ENCODE measurements around the gene ZNF691.

The ZNF691 gene

GRCh38 chr1:42847721-42848460, 1.5 kb downstream of the ZNF691 start:
- Histone ChIP-seq H2BK15ac (ENCODE audit: low read length) (no peak overlapping the region), H3K27ac (replicated peaks; ENCODE audit: low read length) (no peak overlapping the region), H3K4me2 (ENCODE audit: insufficient read depth, low read length, poor library complexity, severe bottlenecking) (peak overlapping the region; percentile 70), H2BK5ac (ENCODE audit: low read length) (no peak overlapping the region), H3K18ac (ENCODE audit: low read length) (no peak overlapping the region), H2AFZ (ENCODE audit: low read length) (no peak overlapping the region), H3K23ac (ENCODE audit: low read depth, low read length, poor library complexity) (no peak overlapping the region), H3K27me3 (ENCODE audit: control insufficient read depth in 3 of 3, insufficient read depth in 3 of 3, low read depth in 1 of 3, low read length in 3 of 3) (no peaks in the 10 kb centered on the region), H3K36me3 (replicated peaks in 1 of 2; ENCODE audit: control insufficient read depth in 2 of 2, insufficient read depth in 2 of 2, low read length in 2 of 2) (peaks cover 27 to 48% of the 10 kb centered on the region in 2 donors), H3K9ac (ENCODE audit: low read depth, low read length, poor library complexity) (no peak overlapping the region), H3K14ac (ENCODE audit: low read length) (no peak overlapping the region), H3K4me1 (ENCODE audit: control insufficient read depth in 2 of 2, insufficient read depth in 1 of 2, low read depth in 1 of 2, low read length in 2 of 2) (peaks cover 10% of the 10 kb centered on the region in 2 donors), H2BK12ac (ENCODE audit: low read length) (no peak overlapping the region), H2BK120ac (ENCODE audit: low read depth, low read length) (no peak overlapping the region), H2AK5ac (ENCODE audit: low read depth, low read length) (no peak overlapping the region), H4K8ac (ENCODE audit: low read depth, low read length) (no peak overlapping the region), H3K4me3 (ENCODE audit: low read length in 2 of 2) (peak overlapping the region in 1 of 2 donors; percentile 85), H3K79me1 (ENCODE audit: low read depth, low read length) (peaks cover 6% of the 10 kb centered on the region), H4K91ac (ENCODE audit: low read depth, low read length, poor library complexity) (no peak overlapping the region), H3K4ac (ENCODE audit: low read length) (no peak overlapping the region), H3K9me3 (replicated peaks in 1 of 2; ENCODE audit: control insufficient read depth in 2 of 2, insufficient read depth in 1 of 2, low read depth in 1 of 2, low read length in 2 of 2) (peaks cover 24 to 27% of the 10 kb centered on the region in 2 donors)
- no CpG with 5 or more reads among the region's 6 CpGs for WGBS, 2 donors (ENCODE audit: extremely low coverage in 2 of 2, insufficient read length in 2 of 2, insufficient replicate concordance in 1 of 2)
- DNase-seq (ENCODE audit: low spot score) = no peak

GRCh38 chr1:42848823-42849537, 2.6 kb downstream of the ZNF691 start:
- no CpG with 5 or more reads among the region's 2 CpGs for WGBS, 2 donors (ENCODE audit: extremely low coverage in 2 of 2, insufficient read length in 2 of 2, insufficient replicate concordance in 1 of 2)
- H3K9ac ChIP-seq (ENCODE audit: low read depth, low read length, poor library complexity) = no peak overlapping the region

GRCh38 chr1:42849944-42850343, 3.5 kb downstream of the ZNF691 start:
- Histone ChIP-seq H3K27ac (replicated peaks; ENCODE audit: low read length) (no peak overlapping the region), H3K4me3 (ENCODE audit: low read length in 2 of 2) (peak overlapping the region in 1 of 2 donors; percentile 7), H2BK120ac (ENCODE audit: low read depth, low read length) (no peak overlapping the region), H3K4me1 (ENCODE audit: control insufficient read depth in 2 of 2, insufficient read depth in 1 of 2, low read depth in 1 of 2, low read length in 2 of 2) (peaks cover 10% of the 10 kb centered on the region in 2 donors), H4K8ac (ENCODE audit: low read depth, low read length) (no peak overlapping the region), H2BK12ac (ENCODE audit: low read length) (no peak overlapping the region), H2BK15ac (ENCODE audit: low read length) (no peak overlapping the region), H3K18ac (ENCODE audit: low read length) (no peak overlapping the region), H4K91ac (ENCODE audit: low read depth, low read length, poor library complexity) (no peak overlapping the region), H3K4me2 (ENCODE audit: insufficient read depth, low read length, poor library complexity, severe bottlenecking) (no peak overlapping the region), H3K23ac (ENCODE audit: low read depth, low read length, poor library complexity) (no peak overlapping the region), H3K14ac (ENCODE audit: low read length) (no peak overlapping the region), H2AFZ (ENCODE audit: low read length) (no peak overlapping the region), H3K27me3 (ENCODE audit: control insufficient read depth in 3 of 3, insufficient read depth in 3 of 3, low read depth in 1 of 3, low read length in 3 of 3) (no peaks in the 10 kb centered on the region), H3K36me3 (replicated peaks in 1 of 2; ENCODE audit: control insufficient read depth in 2 of 2, insufficient read depth in 2 of 2, low read length in 2 of 2) (peaks cover 27 to 60% of the 10 kb centered on the region in 2 donors), H3K79me1 (ENCODE audit: low read depth, low read length) (peaks cover 6% of the 10 kb centered on the region), H3K9ac (ENCODE audit: low read depth, low read length, poor library complexity) (no peak overlapping the region), H2AK5ac (ENCODE audit: low read depth, low read length) (no peak overlapping the region), H3K9me3 (replicated peaks in 1 of 2; ENCODE audit: control insufficient read depth in 2 of 2, insufficient read depth in 1 of 2, low read depth in 1 of 2, low read length in 2 of 2) (peaks cover 24 to 29% of the 10 kb centered on the region in 2 donors), H3K4ac (ENCODE audit: low read length) (no peak overlapping the region), H2BK5ac (ENCODE audit: low read length) (no peak overlapping the region)
- DNase-seq (ENCODE audit: low spot score) = no peak
- no CpG with 5 or more reads among the region's 5 CpGs for WGBS, 2 donors (ENCODE audit: extremely low coverage in 2 of 2, insufficient read length in 2 of 2, insufficient replicate concordance in 1 of 2)

More at GRCh38 chr1:42848823-42849537, 2.6 kb downstream of the ZNF691 start:
- H3K14ac ChIP-seq (ENCODE audit: low read length) = no peak overlapping the region
- H3K27ac ChIP-seq (replicated peaks; ENCODE audit: low read length) = no peak overlapping the region
- H2AK5ac ChIP-seq (ENCODE audit: low read depth, low read length) = no peak overlapping the region
- H2AFZ ChIP-seq (ENCODE audit: low read length) = no peak overlapping the region
- no peaks in the 10 kb centered on the region for H3K27me3 ChIP-seq (ENCODE audit: control insufficient read depth in 3 of 3, insufficient read depth in 3 of 3, low read depth in 1 of 3, low read length in 3 of 3)
- no peak overlapping the region for H4K8ac ChIP-seq (ENCODE audit: low read depth, low read length)
- H3K4me3 ChIP-seq (ENCODE audit: low read length in 2 of 2) = no peak overlapping the region
- H3K4ac ChIP-seq (ENCODE audit: low read length) = no peak overlapping the region
- H2BK5ac ChIP-seq (ENCODE audit: low read length) = no peak overlapping the region
- no peak overlapping the region for H2BK15ac ChIP-seq (ENCODE audit: low read length)
- peaks cover 27 to 59% of the 10 kb centered on the region in 2 donors for H3K36me3 ChIP-seq (replicated peaks in 1 of 2; ENCODE audit: control insufficient read depth in 2 of 2, insufficient read depth in 2 of 2, low read length in 2 of 2)
- H3K23ac ChIP-seq (ENCODE audit: low read depth, low read length, poor library complexity) = no peak overlapping the region
- no peak overlapping the region for H3K18ac ChIP-seq (ENCODE audit: low read length)
- no peak overlapping the region for H3K4me2 ChIP-seq (ENCODE audit: insufficient read depth, low read length, poor library complexity, severe bottlenecking)
- H3K9me3 ChIP-seq (replicated peaks in 1 of 2; ENCODE audit: control insufficient read depth in 2 of 2, insufficient read depth in 1 of 2, low read depth in 1 of 2, low read length in 2 of 2) = peaks cover 24 to 27% of the 10 kb centered on the region in 2 donors
- H2BK12ac ChIP-seq (ENCODE audit: low read length) = no peak overlapping the region
- H3K79me1 ChIP-seq (ENCODE audit: low read depth, low read length) = peaks cover 6% of the 10 kb centered on the region
- no peak overlapping the region for H4K91ac ChIP-seq (ENCODE audit: low read depth, low read length, poor library complexity)
- H2BK120ac ChIP-seq (ENCODE audit: low read depth, low read length) = no peak overlapping the region
- no peak for DNase-seq (ENCODE audit: low spot score)
- peaks cover 10% of the 10 kb centered on the region in 2 donors for H3K4me1 ChIP-seq (ENCODE audit: control insufficient read depth in 2 of 2, insufficient read depth in 1 of 2, low read depth in 1 of 2, low read length in 2 of 2)

GRCh38 chr1:42851420-42851819, 5.0 kb downstream of the ZNF691 start:
- H2AK5ac ChIP-seq (ENCODE audit: low read depth, low read length) = no peak overlapping the region

More at GRCh38 chr1:42851420-42851819, 5.0 kb downstream of the ZNF691 start:
- Histone ChIP-seq H3K4ac (ENCODE audit: low read length) (no peak overlapping the region), H3K9me3 (replicated peaks in 1 of 2; ENCODE audit: control insufficient read depth in 2 of 2, insufficient read depth in 1 of 2, low read depth in 1 of 2, low read length in 2 of 2) (peaks cover 27 to 37% of the 10 kb centered on the region in 2 donors), H3K4me3 (ENCODE audit: low read length in 2 of 2) (peak overlapping the region in 1 of 2 donors; percentile 44), H4K8ac (ENCODE audit: low read depth, low read length) (no peak overlapping the region), H2BK12ac (ENCODE audit: low read length) (no peak overlapping the region), H3K4me2 (ENCODE audit: insufficient read depth, low read length, poor library complexity, severe bottlenecking) (no peak overlapping the region), H2BK5ac (ENCODE audit: low read length) (no peak overlapping the region), H2AFZ (ENCODE audit: low read length) (no peak overlapping the region), H3K27me3 (ENCODE audit: control insufficient read depth in 3 of 3, insufficient read depth in 3 of 3, low read depth in 1 of 3, low read length in 3 of 3) (no peaks in the 10 kb centered on the region), H4K91ac (ENCODE audit: low read depth, low read length, poor library complexity) (no peak overlapping the region), H3K36me3 (replicated peaks in 1 of 2; ENCODE audit: control insufficient read depth in 2 of 2, insufficient read depth in 2 of 2, low read length in 2 of 2) (peaks cover 27 to 60% of the 10 kb centered on the region in 2 donors), H3K4me1 (ENCODE audit: control insufficient read depth in 2 of 2, insufficient read depth in 1 of 2, low read depth in 1 of 2, low read length in 2 of 2) (peaks cover 10% of the 10 kb centered on the region in 2 donors), H2BK15ac (ENCODE audit: low read length) (no peak overlapping the region), H2BK120ac (ENCODE audit: low read depth, low read length) (no peak overlapping the region), H3K27ac (replicated peaks; ENCODE audit: low read length) (no peak overlapping the region), H3K18ac (ENCODE audit: low read length) (no peak overlapping the region), H3K9ac (ENCODE audit: low read depth, low read length, poor library complexity) (no peak overlapping the region), H3K23ac (ENCODE audit: low read depth, low read length, poor library complexity) (no peak overlapping the region), H3K79me1 (ENCODE audit: low read depth, low read length) (peaks cover 6% of the 10 kb centered on the region), H3K14ac (ENCODE audit: low read length) (no peak overlapping the region)
- no CpG with 5 or more reads among the region's 15 CpGs for WGBS, 2 donors (ENCODE audit: extremely low coverage in 2 of 2, insufficient read length in 2 of 2, insufficient replicate concordance in 1 of 2)
- DNase-seq (ENCODE audit: low spot score) = no peak
